ENCODE data around the gene TOLLIP.
"Not testable (repeated sequence)": the region's sequence is repeated elsewhere in the genome, so short reads cannot be mapped to it uniquely, and the experiment has no call there.

- not testable (repeated sequence) for TF ChIP-seq POLR2A, CTCF (IDR thresholded peaks at IDR 0.05)
Measured at GRCh38 chr11:1245717-1246116, 63.7 kb downstream of the TOLLIP start.

Measured in Peyer's patch (tissue), 4 donors.